ENCODE results near the gene GPR132.
"Not testable (repeated sequence)": the region's sequence is repeated elsewhere in the genome, so short reads cannot be mapped to it uniquely, and the experiment has no call there.

The GPR132 gene

DNA sequence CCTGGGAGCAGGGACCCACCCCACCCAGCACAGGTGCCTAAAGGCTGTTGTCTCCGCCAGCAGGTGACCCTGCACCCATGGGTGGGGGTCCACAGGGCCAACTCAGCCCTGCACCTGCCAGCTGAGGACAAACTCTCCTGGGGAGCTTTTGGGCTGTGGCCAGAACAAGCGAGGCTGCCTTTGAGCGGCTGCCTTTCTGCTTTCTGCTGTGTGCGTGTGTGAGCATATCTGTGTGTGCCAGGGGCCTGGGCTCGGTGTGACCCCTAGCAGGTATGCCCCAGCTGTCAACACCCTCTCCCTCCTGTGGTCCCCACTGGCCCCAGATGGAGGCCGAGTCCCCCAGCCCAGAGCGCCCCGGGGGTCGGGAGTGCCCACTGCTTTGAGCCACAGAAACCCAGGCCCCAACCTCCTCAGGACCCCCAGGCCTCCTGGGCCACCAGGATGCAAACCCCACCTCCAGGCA is 25.9 kb upstream of the GPR132 start:
- DNase-seq: no peak

DNA sequence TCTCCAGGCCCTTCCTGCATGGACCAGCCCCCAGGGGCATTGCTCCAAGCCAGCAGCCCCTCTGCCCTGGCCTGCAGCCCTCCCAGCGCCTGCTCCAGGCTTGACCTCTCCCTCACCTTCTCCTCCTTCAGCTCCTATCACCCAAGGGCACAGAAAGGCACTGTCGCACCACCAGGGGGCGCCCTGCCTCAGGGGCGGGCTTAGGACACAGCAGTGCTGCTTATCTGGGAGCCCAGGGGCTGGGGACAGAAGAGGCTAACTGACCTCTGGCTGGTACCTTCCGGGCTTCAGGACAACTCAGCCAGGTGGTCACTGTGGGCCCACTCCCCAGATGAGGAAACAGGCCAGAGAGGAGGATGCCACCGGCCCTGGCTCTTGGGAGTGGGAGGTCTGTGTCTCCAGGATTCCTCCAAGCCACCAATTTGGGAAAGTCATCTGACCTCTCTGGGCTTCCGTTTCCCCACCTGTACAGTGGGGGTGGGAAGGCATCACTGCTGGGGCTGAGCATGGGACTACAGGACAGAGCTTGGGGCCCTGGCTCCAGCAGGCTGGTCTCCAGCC is 25.3 kb upstream of the GPR132 start:
- peak; percentile 86 for DNase-seq

DNA sequence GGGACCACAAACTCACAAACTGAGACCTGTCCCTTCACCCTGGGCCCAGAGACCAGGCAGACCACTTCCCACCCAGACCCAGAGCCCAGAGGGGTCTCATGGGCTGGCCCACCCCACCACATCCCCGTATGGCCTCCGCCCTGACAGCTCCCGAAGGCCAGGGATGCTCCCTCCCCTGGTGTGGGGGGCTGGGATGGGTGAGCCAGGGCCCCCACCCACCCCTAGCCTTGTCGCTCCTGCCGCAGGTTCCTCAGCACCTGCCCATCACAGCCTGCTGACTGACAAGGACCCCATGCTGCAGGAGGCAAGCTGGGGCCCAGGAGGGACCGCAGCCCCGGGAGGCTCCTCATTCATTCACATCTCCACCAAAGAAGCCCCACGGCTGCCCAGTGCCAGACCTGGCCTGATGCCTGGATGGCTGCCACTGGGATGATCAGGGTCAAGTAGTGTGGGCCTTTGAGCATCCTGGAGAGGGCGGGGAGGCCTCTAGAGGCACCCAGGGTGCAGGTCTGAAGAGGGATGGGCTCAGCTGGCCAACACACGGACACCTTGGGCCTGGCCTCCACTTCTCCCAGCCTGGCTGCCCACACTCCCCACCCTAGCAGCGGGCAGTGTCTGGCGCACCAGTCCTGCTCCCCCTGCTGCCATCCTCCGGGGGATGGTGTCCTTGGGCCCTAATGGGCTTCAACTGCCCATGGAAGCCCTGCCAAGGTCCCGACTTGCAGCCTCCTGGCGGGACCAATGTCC is 24.7 kb upstream of the GPR132 start:
- DNase-seq: no peak

DNA sequence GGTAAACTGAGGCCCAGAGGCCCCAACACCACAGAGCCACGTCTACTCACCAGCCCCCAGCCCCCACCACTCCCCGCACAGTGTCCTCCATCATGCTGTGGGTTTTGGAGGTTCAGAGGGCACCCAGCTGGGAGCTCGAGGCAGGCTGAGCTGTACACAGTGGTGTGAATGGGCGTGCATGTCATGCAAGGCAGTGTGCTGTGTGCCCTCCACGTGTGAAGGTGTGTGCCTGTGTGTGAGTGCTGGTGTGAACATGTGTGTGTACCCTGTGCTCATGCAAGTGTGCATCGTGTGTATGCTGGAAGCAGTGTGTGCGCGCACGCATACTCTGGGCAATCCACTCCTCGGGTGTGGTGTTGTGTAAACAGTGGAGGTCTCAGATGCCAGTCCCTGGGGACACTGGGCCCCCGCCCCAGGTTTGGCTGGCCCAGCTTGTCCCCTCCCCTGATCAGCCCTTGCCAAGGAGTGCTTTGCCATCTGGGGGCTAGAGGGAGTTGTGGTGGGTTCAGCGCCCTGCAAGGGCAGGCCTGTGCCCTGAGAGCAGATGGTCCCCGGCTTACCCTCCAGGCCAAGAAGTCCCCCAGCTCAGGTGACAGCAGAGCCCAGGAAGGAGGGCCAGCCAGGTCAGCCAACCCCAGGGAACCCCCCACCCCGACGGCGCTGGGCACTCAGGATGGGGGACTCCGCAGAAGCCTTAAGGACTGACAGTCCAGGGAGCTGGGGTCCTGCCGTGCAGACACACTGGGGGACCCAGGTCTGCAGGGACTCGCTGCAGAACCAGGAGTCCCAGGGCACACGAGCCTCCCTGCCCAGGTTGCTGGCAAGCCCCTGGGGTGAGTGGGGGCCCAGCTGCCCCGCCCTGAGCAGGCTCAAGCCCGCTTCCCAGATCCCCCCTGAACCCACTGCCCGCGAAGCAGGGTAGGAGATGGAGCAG is 23.8 kb upstream of the GPR132 start:
- DNase-seq: no peak

DNA sequence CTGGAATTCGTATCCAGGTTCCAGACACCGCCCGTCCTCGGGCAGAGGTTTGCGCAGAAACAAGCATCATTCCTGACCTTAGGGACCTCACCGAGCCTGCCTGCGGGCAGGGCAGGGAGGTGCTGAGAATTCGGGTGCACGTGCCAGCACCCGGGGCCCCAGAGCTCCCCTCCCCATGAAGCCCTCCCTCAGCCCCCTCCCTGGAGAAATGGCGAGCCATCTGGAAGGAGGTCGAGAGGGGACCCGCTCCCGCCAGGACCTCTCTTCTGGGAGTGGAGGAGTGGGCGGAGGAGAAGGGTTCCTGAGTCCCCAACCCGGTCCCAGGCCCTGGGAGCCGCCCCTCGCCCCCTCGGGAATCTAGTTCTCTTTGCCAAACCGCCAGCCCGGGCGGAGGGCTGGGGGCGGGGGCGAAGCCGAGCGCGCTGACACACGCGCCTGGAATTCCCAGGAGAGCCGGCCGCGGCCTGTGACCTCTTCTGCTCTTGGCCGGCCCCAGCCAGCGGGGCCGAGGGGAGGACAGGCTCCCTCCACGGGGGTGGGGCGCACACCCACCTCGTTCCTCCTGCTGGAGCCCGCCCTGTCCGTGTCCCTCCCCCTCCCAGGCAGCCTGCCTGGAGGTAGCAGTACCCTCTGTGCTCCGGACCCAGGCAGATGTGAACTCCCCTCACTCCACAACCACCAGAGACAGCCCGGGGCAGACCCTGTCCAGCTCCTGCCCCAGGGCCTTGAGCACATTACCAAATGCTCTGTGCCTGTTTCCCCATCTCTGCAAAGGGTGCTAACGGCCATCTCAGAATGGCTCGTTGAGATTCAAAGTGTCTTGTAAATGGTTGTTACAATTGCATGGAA is 23.0 kb upstream of the GPR132 start:
- no peak for DNase-seq

DNA sequence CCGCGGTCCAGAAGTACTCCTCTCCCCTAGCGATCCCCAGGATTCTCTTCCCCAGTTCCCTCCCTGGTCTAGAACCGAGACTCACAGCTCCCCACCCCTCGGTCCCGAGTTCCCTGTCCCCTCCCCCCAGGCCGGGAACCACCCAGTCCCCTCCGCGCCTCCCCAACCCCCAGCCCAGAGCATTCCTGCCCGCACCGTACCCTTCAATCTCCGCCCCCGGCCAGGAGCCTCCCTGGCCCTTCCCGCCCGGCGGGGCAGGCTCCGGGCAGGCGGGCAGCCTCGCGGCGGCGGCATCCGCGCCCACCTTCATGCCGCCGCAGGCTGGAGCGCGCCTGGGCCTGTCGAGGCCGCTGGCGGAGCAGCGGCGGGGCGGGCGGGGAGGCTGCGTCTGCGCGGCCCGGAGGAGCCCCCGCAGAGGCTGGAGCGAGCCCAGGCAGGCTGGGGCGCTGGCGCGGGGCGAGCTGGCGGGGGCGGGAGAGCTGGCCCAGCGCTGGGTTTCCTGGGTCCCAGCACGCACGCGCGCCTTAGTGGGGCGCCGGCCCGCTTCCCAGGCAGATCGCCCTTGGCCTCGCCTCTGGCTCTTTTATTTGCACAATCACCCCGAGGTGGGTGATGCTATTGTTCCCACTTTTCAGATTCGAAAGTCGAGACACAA is 22.2 kb upstream of the GPR132 start:
- no peak for DNase-seq

DNA sequence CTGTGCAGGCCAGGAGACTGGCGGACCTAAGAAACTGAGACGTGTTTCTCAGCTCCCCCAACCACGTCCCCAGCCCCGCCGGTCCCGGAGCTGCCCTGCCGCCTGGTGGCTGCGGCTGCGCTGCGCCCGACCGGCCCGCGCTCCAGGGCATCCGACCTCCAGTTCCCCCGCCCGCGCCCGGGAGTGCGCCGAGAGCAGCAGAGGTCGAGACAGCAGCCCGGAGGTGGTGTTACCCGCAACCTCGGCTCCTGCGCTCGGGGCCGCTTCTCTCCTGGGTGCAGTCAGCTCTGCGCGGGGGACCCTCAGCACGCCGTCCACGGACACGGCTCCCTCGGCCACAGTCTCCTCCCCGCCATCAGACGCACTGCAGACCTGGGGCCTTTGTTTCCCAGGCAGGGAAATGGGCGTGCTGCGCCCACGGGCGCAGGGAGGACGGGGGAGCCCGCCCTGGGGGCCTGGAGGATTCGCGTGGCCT is 21.6 kb upstream of the GPR132 start:
- DNase-seq: peak; percentile 88

DNA sequence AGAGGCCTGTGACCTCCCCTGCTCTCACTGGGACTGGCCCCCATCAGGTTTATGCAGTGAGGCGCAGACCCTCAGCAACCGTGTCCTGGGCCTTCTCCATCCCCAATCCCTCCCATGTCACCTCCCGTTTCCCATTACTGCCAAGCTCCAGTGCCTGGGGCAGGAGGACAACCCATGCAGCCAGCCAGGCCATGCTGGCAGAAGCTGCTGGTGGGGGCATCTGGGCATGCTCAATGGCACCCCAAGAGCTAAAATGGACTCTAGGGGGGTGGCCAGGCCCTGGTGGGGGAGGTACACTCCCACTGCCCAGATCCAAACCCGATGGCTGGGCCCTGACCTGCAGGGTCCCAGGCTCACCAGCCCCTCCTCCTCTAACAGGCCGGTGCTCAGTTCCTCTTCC is 20.5 kb upstream of the GPR132 start:
- no peak for DNase-seq

DNA sequence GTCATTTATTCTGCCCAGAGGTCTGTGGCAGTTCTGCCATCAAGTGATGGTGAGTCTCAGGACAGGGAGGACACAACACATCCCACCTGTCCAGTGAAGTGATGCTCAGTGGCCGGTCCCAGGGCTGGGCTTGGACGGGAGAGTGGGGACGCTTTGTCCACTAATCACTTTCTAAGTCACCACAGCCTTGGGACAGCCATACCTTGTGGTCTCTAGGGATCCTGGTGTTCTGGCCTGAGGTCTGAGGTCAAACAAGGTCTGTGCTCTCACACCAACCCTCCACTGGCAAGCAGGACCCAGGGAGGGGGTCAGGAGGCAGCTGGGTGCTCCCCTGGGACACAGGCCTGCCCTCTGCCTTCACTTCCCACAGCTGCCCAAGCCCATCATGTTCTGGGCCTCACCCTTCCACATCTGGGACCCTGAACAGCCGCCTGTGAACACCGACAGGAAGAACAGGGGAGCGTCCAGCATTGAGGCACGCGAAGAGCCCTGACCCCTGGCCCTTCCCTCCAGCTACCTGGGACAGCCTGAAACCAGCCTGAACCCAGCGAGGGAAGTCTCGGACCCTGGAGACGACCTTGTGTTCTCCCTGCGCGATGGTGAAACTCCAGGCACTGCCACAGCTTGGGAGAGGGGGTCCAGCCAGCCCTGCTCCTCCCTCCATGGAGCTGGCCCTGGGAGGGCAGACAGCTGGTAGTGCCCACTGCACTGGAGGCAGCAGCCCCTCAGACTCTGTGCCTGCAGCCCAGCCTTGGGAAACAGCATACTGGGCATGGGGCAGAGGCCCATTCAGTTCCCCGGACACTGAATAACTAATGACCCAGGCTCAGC is 19.7 kb upstream of the GPR132 start:
- no peak for DNase-seq

DNA sequence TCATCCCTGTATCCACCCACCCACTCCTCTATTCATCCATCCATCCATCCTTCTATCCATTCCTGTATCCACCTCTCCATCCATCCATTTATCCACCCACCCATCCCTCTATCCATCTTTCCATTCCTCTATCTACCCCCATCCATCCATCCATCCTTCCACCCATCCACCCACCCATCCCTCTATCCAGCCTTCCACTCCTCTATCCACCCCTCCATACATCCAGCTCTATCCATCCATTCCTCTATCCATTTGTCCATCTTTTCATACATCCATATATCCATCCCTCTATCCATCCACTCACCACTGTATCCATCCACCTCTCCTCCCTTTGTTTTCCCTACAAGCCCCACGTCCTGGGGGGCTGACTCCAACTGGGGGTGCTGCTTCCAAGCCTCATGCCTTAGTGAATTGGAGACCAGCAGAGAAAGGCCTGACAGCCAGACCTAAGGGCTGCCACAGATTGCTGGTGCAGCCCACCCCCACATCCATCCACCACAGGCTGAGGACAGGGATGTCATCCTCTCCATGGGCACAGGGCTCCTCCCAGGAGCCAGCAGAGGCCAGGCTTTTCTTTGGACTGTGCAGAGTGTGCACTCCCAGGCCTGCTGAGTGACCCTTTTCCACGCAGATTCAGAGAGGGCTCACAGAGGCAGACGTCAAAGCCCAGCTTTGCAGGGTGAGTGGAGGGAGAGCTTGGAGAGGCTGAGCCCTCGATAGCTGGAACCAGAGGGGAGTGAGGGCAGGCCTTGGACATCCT is 18.9 kb upstream of the GPR132 start:
- DNase-seq: no peak

DNA sequence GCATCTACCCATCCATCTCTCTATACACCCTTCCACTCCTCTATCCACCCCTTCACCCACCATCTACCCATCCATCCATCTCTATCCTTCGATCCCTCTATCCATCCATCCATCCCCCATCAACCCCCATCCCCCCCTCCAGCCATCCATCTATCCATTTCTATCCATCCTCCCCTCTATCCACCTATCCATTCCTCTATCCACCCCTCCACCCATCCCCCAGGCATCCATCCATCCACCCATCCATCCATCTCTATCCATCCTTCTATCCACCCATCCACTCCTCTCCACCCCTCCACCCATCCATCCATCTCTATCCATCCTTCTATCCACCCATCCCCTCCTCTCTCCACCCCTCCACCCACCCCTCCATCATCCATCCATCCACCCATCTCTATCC is 17.5 kb upstream of the GPR132 start:
- no peak for DNase-seq

DNA sequence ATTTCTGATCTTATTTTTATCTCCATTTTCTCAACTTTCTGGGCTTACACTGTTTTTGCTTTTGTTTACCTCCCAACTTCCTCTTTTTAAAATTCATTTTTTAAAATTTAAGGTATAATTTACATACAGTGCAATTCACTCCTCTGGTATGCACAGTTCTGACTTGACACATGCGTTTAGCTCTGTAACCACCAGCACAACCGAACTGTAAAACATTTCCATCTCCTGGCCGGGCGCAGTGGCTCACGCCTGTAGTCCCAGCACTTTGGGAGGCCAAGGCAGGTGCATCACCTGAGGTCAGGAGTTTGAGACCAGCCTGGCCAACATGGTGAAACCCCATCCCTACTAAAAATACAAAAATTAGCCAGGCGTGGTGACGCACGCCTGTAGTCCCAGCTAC is 16.2 kb upstream of the GPR132 start:
- not testable (repeated sequence) for DNase-seq

DNA sequence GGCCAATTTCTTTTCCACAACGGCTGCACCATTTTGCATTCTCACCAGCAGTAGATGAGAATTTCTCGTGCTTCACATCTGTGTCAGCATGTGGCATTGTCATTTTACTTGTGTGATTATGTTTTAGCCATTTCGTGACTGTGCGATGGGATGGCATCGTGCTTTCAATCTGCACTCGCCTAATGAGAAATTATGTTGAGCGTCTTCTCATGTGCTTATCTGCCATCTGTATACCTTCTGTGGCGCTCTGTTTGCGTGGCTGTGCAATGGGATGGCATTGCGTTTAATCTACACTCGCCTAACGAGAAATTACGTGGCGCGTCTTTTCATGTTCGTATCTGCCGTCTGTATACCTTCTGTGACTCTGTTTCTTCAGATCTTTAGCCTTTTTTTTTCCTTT is 14.9 kb upstream of the GPR132 start:
- no peak for DNase-seq

DNA sequence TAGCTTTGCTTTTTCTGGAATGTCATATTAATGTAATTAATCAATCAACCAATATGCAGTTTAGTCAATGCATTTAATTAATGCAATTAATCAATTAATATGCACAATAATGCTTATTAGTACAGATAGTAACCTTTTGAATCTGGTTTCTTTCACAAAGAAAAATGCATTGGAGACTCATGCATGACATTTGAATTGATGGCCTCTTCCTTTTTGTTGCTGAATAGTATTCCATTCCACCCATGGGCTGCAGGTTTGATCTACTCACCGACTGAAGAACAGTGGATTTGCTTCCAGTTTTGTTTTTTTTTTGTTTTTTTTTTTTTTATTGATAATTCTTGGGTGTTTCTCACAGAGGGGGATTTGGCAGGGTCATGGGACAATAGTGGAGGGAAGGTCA is 13.1 kb upstream of the GPR132 start:
- no peak for DNase-seq

DNA sequence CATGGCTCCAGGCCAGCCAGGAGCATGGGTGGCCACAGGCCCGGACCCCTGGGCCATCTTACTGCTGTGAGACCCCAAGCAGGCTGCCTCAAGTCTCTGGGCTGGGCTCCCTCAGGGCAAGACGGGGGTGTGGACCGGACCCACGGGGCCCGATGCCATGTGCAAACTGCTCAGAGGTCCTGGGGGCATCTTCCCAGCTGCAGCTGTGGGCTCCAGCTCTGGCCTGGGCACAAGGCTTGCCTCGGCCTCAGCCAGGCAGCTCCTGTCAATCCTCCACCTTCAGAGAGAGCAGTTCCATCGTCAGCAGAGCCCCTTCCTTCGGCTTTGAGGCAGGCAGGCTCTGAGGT is 12.4 kb upstream of the GPR132 start:
- DNase-seq: no peak

DNA sequence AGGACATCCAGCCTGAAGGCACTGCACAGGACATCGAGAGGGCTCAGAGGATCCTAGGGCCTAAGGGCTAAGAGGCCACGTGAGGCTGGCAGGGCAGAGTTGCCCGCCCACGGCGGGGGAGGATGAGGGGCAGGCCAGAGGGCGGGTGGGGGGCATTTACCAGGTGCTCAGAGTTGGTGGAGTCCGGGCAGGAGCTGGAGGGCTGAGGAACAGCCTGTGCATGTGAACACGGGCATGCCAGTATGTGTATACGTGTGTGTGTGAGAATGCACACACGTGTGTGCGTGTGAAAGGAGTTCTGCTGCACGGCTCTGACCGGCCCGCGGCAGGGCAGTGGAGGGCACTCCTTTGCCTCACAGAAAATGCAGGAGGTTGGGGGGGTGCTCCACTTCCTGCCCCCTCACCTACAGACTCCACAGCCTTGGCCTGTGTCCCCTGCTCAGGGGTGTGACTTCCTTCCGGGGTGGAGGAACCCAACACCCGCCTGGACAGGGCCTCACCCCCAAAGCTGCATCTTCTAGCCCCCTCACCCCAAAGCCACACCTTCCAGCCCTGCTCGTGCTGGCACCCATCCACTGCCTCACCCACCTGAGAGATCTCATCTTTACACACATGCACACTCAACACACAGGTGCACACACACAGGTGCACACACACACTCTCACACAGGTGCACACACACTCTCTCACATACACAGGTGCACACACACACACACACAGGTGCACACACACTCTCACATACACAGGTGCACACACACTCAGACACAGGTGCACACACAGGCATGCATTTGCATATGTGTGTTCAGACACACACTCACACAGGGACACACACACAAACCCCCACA is 11.8 kb upstream of the GPR132 start:
- DNase-seq: no peak

DNA sequence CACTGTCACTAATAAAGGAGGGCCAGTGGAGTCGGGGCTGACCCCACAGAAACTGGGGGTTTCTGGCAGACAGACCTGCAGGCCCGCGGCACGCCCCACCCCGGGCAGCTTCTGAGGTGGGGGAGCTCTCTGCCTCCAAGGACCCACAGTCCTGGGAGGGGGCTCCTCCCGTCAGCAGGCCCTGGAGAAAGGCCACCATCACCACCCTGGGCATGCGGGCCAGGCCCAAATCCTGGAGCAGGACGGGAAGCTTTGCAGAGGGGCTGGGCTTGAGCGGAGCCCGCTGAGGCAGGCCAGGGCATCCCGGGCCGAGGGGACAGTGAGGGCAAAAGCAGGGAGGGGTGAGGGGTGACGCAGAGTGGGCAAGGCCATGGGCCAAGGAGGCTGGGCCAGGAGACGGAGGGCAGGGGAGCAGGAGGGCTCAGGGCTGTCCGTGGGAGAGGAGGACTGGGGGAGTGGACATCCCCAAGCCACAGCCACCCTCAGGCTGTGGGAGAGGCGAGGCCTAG is 11.1 kb upstream of the GPR132 start:
- DNase-seq: no peak

DNA sequence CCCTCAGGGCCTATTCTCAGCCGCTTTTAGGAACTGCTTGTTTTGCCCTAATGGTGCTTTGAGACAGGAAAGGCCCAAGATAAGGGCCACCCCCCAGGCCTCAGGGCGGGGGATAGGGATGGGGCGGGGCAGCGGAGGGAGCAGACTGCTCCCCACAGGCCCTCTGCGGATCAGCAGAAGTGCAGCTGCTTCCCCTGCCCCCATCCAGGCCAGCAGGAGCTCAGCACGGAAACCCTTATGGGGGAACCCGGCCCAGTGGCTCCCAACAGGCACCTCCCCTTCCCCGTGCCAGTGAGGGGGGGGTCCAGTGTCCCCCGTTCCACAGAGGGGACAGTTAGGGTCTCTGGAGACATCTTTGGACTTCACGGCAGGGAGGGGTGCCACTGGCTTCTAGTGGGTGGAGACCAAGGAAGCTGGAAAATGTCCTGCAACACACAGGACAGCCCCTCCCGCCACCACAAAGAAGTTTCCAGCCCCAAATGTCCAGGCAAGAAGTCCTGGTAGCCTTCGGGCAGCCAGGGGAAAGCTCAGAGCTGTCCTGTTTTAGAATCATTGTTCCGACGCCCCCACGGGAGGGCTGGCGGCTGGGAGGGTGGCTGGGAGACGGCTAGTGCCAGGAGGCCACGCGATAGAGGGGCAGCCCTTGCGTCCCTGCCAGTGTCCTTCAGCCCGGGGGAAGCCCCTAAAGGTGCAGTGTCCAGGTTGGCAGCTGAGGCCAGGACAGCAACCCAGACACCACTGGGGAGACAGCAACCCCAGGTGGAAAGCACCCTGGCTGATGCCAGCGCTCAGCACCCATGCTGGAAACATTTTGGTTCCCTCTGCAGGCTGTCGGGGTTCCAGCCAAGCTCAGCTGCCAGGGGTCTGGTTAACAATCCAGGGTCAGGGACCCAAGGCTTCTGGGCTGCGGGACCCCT is 10.4 kb upstream of the GPR132 start:
- no peak for DNase-seq

Measured in stimulated activated CD4-positive, alpha-beta T cell treated with anti-CD3 and anti-CD28 coated beads, Interleukin-1b, Interleukin-23, amount 100 ng/mL, for 48 hours (primary cell).